Bronchial epithelial cell (primary cell): ENCODE results near the gene LSM4. TPM values are rescaled to one million over a fixed set of nuclear protein-coding genes. Genes with fewer than 3 reads are reported as not detected.
"Not testable (repeated sequence)": the region's sequence is repeated elsewhere in the genome, so short reads cannot be mapped to it uniquely, and the experiment has no call there.

Source experiments
- DNase-seq: peaks from one replicate; pipeline ENCODE4 v3.0.0-alpha.2; 2010; ENCODE audit warnings: low read depth
- FAIRE-seq: peaks from 2 replicates; lab custom pipeline; 2011; peaks lifted over from hg19 to GRCh38; lab: Jason Lieb, UNC
- H3K27me3 ChIP-seq: 2 replicates; pipeline ENCODE4 v1.5.1; 2011; ENCODE audit warnings: low read length; ENCODE audit not compliant: control insufficient read depth, insufficient read depth
- H3K36me3 ChIP-seq: 2 replicates; pipeline ENCODE4 v1.5.1; 2011; ENCODE audit warnings: low read length; ENCODE audit not compliant: control insufficient read depth, insufficient read depth
- H3K4me3 ChIP-seq: 2 replicates; pipeline ENCODE4 v1.5.1; 2011; ENCODE audit warnings: mild to moderate bottlenecking, low read depth, low read length, control low read depth
- total RNA-seq: library from RNA; depleted of rRNA; stranded (reverse); fragments of >200 nt; gene quantifications from 2 replicates; pipeline ENCODE4 v1.2.1, GENCODE V29; 2014
- TF ChIP-seq, protein P1 (sequence below): IDR thresholded peaks from 2 replicates; pipeline ENCODE4 v1.5.1; 2011; ENCODE audit warnings: mild to moderate bottlenecking, moderate library complexity, low read length, control low read depth, inconsistent platforms; ENCODE audit not compliant: insufficient read depth, severe bottlenecking

The LSM4 gene
- total RNA-seq, 1 donor from 2014 or later: 208 TPM

DNA sequence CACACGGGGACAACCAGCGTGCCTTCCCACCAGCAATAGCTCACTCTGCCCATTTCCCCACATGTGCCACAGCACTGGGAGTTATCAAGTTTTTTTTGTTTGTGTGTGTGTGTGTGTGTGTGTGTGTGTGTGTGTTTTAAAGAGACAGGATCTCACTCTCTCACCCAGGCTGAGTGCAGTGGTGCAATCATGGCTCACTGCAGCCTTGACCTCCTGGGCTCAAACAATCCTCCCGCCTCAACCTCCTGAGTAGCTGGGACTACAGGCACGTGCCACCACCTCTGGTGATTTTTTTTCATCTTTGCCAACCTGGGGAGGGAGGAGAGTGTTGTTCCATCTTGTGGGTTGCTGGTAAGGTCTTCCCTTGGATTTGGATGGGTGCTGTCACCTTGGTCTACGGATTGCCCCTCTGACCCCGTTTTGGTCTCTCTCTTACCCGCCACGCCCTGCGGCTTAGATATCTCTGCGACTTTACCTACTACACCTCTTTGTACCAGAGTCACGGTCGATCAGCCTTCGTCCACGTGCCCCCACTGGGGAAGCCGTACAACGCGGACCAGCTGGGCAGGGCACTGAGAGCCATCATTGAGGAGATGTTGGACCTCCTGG lies 40.2 kb upstream of the LSM4 start:
- Histone ChIP-seq H3K4me3 (no peak overlapping the region), H3K36me3 (no peaks in the 10 kb centered on the region), H3K27me3 (no peaks in the 10 kb centered on the region)
- no peak for FAIRE-seq
- TF ChIP-seq, protein P1, sequence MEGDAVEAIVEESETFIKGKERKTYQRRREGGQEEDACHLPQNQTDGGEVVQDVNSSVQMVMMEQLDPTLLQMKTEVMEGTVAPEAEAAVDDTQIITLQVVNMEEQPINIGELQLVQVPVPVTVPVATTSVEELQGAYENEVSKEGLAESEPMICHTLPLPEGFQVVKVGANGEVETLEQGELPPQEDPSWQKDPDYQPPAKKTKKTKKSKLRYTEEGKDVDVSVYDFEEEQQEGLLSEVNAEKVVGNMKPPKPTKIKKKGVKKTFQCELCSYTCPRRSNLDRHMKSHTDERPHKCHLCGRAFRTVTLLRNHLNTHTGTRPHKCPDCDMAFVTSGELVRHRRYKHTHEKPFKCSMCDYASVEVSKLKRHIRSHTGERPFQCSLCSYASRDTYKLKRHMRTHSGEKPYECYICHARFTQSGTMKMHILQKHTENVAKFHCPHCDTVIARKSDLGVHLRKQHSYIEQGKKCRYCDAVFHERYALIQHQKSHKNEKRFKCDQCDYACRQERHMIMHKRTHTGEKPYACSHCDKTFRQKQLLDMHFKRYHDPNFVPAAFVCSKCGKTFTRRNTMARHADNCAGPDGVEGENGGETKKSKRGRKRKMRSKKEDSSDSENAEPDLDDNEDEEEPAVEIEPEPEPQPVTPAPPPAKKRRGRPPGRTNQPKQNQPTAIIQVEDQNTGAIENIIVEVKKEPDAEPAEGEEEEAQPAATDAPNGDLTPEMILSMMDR: no peak
- DNase-seq: no peak

DNA sequence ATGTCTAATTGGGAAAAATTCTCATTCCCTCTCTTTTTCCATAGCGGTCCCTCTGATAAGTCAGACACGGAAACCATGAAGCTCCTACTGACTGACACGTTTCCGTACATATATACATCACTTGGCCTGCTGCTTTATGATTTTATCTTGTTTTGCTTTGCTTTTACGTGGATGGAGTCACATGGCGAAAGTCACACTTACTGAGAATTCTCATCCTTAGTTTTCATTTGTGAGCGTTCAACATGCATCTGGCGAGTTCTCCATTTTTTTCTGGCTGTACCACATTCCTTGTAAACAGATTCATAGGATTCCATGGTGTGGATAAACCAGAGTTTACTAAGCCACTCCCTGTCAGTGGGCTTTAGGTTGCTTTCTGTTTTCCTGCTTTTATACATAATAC lies 38.8 kb upstream of the LSM4 start:
- DNase-seq: no peak
- no peaks in the 10 kb centered on the region for H3K27me3 ChIP-seq
- H3K36me3 ChIP-seq: peaks cover 1% of the 10 kb centered on the region
- FAIRE-seq: no peak
- TF ChIP-seq, protein P1: no peak
- no peak overlapping the region for H3K4me3 ChIP-seq

- TF ChIP-seq, protein P1: no peak
- no peak overlapping the region for H3K4me3 ChIP-seq
- no peak for DNase-seq
- FAIRE-seq: no peak
- peaks cover 1% of the 10 kb centered on the region for H3K36me3 ChIP-seq
- no peaks in the 10 kb centered on the region for H3K27me3 ChIP-seq
These were observed 34.2 kb upstream of the LSM4 start for GRCh38 chr19:18357041-18357440.

DNA sequence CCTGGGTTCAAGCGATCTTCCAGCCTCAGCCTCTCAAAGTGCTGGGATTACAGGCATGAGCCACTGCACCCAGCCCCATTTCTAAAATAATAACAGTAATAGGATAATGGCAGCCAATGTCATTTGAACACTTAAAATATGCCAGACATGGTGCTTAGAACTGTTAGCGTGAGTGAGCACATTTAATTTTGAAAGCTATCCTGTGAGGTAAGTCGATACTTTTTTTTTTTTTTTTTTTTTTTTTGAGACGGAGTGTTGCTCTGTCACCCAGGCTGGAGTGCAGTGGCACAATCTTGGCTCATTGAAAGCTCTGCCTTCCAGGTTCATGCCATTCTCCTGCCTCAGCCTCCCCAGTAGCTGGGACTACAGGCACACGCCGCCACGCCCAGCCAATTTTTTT lies 31.9 kb upstream of the LSM4 start:
- H3K4me3 ChIP-seq, FAIRE-seq, H3K27me3 ChIP-seq, H3K36me3 ChIP-seq, DNase-seq: not testable (repeated sequence)

DNA sequence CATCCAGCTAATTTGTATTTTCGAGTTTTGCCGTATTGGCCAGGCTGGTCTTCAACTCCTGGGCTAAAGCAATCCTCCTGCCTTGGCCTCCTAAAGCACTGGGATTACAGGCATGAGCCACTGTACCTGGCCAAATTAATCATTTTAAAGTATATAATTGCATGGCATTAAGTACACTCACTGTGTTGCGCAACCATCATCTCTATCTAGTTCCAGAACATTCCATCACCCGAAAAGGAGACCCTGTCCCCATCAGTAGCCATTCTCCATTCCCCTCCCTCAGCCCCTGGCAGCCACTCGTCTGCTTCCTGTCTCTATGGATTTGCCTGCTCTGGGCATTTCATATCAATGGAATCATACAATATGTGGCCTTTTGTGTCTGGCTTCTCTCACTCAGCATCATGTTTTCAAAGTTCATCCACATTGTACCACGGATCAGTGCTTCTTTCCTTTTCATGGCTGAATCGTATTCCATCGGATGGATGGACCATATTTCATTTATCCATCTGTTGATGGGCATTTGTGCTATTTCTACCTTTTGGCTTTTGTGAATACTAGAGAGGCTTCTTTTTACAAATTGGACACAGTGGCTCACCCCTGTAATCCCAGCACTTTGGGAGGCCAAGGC lies 30.6 kb upstream of the LSM4 start:
- no peak for DNase-seq
- FAIRE-seq: no peak
- Histone ChIP-seq H3K27me3 (no peaks in the 10 kb centered on the region), H3K36me3 (peaks cover 1% of the 10 kb centered on the region), H3K4me3 (no peak overlapping the region)
- TF ChIP-seq, protein P1: no peak

GRCh38 chr19:18351544-18351943 lies 28.7 kb upstream of the LSM4 start:
- Histone ChIP-seq H3K36me3 (no peaks in the 10 kb centered on the region), H3K27me3 (no peaks in the 10 kb centered on the region), H3K4me3 (no peak overlapping the region)
- FAIRE-seq (no peak), DNase-seq (no peak)
- TF ChIP-seq, protein P1: no peak
